Activated B cell treated with CpG ODN at 0.5 μM for 24 hours (primary cell): ENCODE data around the gene HES1. TPM values are rescaled to one million over a fixed set of nuclear protein-coding genes. Genes with fewer than 3 reads are reported as not detected.

Experiments used
- ATAC-seq: fragments of 200-7000 bp; cut with Tn5 transposase; one replicate; pipeline ENCODE4 v1.10.0; 2021; ENCODE audit warnings: low read depth, mild to moderate bottlenecking, moderate library complexity
- CTCF ChIA-PET: fragments of 350-600 bp; sonication (Branson Sonifier 250); formaldehyde crosslinking; loops from one replicate; lab custom pipeline; 2021; ENCODE audit warnings: antibody characterized with exemption; lab: Charles Lee
- POLR2A ChIA-PET: fragments of 350-600 bp; sonication (Branson Sonifier 250); formaldehyde crosslinking; loops from one replicate; lab custom pipeline; 2021; ENCODE audit warnings: antibody characterized with exemption; lab: Charles Lee
- DNase-seq: peaks from one replicate; pipeline ENCODE4 v3.0.0; 2022
- H3K27ac Mint-ChIP-seq: one replicate; pipeline ENCODE4 v1.8.0; 2020; ENCODE audit warnings: mixed read lengths
- H3K27me3 Mint-ChIP-seq: one replicate; pipeline ENCODE4 v1.8.0; 2021; ENCODE audit warnings: mixed read lengths
- H3K36me3 Mint-ChIP-seq: one replicate; pipeline ENCODE4 v1.8.0; 2021; ENCODE audit warnings: low read depth, mixed read lengths
- H3K4me1 Mint-ChIP-seq: one replicate; pipeline ENCODE4 v1.8.0; 2021; ENCODE audit warnings: mixed read lengths
- H3K4me3 Mint-ChIP-seq: one replicate; pipeline ENCODE4 v1.8.0; 2020; ENCODE audit warnings: mild to moderate bottlenecking, mixed read lengths
- H3K9me3 Mint-ChIP-seq: one replicate; pipeline ENCODE4 v1.8.0; 2020; ENCODE audit warnings: mixed read lengths
- CTCF ChIP-seq: fragments of 200-600 bp; IDR thresholded peaks from one replicate; pipeline ENCODE4 v1.8.0; 2022; ENCODE audit warnings: antibody characterized with exemption, mild to moderate bottlenecking
- intact Hi-C: fragments of 100-400 bp; cut with micrococcal nuclease; formaldehyde crosslinking; loops from one replicate; pipeline ENCODE4 v1.15.1; 2024
- total RNA-seq: library from RNA; stranded (reverse); gene quantifications from 2 replicates; pipeline ENCODE4 v1.2.3, GENCODE V29; 2022

HES1 gene
- total RNA-seq, 1 donor from 2014 or later = 5.9 TPM

- CTCF ChIA-PET = interaction anchor here (0.9 to 1.5 kb wide), 3 partner anchors 176 to 445 kb away, joined by 3 to 4 read pairs (median 4); no protein-coding TSS in a partner anchor
- DNase-seq (no peak), ATAC-seq (no peak)
- Mint-ChIP-seq H3K4me1 (peaks cover 2% of the 10 kb centered on the region), H3K27me3 (peaks cover 38% of the 10 kb centered on the region), H3K27ac (no peak overlapping the region), H3K4me3 (no peak overlapping the region), H3K36me3 (no peaks in the 10 kb centered on the region), H3K9me3 (no peaks in the 10 kb centered on the region)
- POLR2A ChIA-PET = no interaction called here
- intact Hi-C loops = no loop called here
- TF ChIP-seq CTCF = no peak
Measured at GRCh38 chr3:194166682-194167479, 30.9 kb downstream of the HES1 start.

DNA sequence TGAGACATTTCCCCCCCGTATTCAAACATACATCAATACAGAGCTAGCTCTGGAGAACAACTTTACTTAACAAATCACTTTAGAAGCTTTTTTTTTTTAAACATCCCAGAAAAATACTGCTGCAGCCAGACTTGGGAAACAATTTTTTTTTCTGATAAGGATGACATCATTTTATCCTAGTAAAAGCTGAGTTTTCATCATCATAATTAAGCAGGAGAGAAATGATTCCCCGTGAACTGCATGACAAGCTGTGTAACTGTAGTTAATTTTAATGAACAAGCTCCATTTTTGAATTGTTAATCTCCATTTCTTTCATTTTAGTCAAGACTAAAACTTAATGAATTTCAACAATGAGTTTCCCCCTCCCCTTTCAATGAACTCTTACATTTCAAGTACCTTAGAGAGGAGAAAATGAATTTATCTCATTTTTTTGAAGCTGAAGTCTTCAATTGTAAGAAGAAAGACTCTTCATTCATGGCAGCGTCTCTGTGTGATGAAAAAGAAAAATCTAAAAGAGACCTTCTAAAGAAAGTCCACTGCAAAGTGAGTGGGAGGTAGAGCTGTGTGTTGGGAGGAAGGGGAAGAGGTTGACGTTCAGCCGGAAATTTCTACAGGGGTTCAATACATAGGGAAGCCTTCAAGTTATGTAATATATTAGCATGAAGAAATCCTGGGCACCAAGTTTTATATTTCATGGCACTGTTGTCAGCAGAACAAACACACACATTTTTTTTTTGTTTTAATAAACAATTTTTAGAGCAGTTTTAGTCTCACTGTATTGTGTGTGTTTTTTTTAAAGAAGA is 31.7 kb downstream of the HES1 start:
- POLR2A ChIA-PET = interaction anchor here (0.5 kb wide), 1 partner anchor 51 kb away, joined by 3 read pairs; no protein-coding TSS in a partner anchor

GRCh38 chr3:194168994-194169393 is 33.0 kb downstream of the HES1 start:
- DNase-seq = no peak
- H3K27ac Mint-ChIP-seq = no peak overlapping the region

More for the DNA sequence above, 31.7 kb downstream of the HES1 start:
- ATAC-seq = no peak
- no peak overlapping the region for H3K4me3 Mint-ChIP-seq
- intact Hi-C loops = no loop called here
- no peaks in the 10 kb centered on the region for H3K36me3 Mint-ChIP-seq
- DNase-seq = no peak
- H3K4me1 Mint-ChIP-seq = peaks cover 2% of the 10 kb centered on the region
- no peaks in the 10 kb centered on the region for H3K9me3 Mint-ChIP-seq
- CTCF ChIA-PET = interaction anchor here (0.5 to 1.5 kb wide), 3 partner anchors 69 to 198 kb away, joined by 3 to 4 read pairs (median 4); no protein-coding TSS in a partner anchor
- no peak overlapping the region for H3K27ac Mint-ChIP-seq
- H3K27me3 Mint-ChIP-seq = peaks cover 38% of the 10 kb centered on the region
- no peak for TF ChIP-seq CTCF

GRCh38 chr3:194169595-194169994 is 33.6 kb downstream of the HES1 start:
- no peak overlapping the region for H3K27ac Mint-ChIP-seq
- H3K9me3 Mint-ChIP-seq = no peaks in the 10 kb centered on the region
- H3K4me1 Mint-ChIP-seq = peaks cover 2% of the 10 kb centered on the region
- intact Hi-C loops = no loop called here
- ChIA-PET CTCF (interaction anchor here (1.0 kb wide), 1 partner anchor 40 kb away, joined by 3 read pairs; no protein-coding TSS in a partner anchor), POLR2A (no interaction called here)
- no peaks in the 10 kb centered on the region for H3K36me3 Mint-ChIP-seq
- no peak overlapping the region for H3K4me3 Mint-ChIP-seq
- H3K27me3 Mint-ChIP-seq = peaks cover 29% of the 10 kb centered on the region
- TF ChIP-seq CTCF = no peak
- no peak for ATAC-seq
- DNase-seq = no peak

More at GRCh38 chr3:194168994-194169393, 33.0 kb downstream of the HES1 start:
- Mint-ChIP-seq H3K4me3 (no peak overlapping the region), H3K9me3 (no peaks in the 10 kb centered on the region), H3K4me1 (peaks cover 2% of the 10 kb centered on the region), H3K27me3 (peaks cover 28% of the 10 kb centered on the region), H3K36me3 (no peaks in the 10 kb centered on the region)
- POLR2A ChIA-PET = no interaction called here
- TF ChIP-seq CTCF = no peak
- CTCF ChIA-PET = interaction anchor here (1.0 kb wide), 1 partner anchor 40 kb away, joined by 3 read pairs; no protein-coding TSS in a partner anchor
- intact Hi-C loops = no loop called here
- no peak for ATAC-seq

DNA sequence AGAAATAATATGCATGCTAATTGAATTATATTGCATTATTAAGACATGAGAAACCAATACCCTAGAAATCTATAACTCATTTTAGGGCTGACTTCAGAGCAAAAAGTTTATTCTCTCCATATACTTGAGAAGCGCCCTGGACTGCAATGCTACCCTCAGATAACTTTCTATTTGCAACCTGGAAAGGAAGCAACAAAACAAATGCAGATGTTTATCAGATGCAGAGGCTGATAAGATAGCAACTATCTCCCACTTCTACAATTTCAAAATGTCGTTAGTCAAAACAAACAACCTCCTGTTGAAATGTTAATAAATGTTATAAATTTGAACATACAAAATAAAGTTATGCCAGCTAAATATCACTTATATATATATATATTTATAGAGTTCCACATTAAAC is 34.8 kb downstream of the HES1 start:
- CTCF ChIA-PET = no interaction called here
- no peak for TF ChIP-seq CTCF
- no peaks in the 10 kb centered on the region for H3K36me3 Mint-ChIP-seq
- H3K4me3 Mint-ChIP-seq = no peak overlapping the region
- peaks cover 30% of the 10 kb centered on the region for H3K27me3 Mint-ChIP-seq
- H3K9me3 Mint-ChIP-seq = no peaks in the 10 kb centered on the region
- DNase-seq = no peak
- intact Hi-C loops = no loop called here
- H3K27ac Mint-ChIP-seq = no peak overlapping the region
- peaks cover 2% of the 10 kb centered on the region for H3K4me1 Mint-ChIP-seq
- ATAC-seq = no peak
- POLR2A ChIA-PET = no interaction called here
